HCT116 (cell line): ENCODE results near the gene DNM2. TPM values are rescaled to one million over a fixed set of nuclear protein-coding genes. Genes with fewer than 3 reads are reported as not detected.

Source experiments
- ATAC-seq: fragments of 200-7000 bp; cut with Tn5 transposase; 2 replicates; pipeline ENCODE4 v1.9.1; 2020; ENCODE audit warnings: mild to moderate bottlenecking, moderate library complexity
- BruUV-seq: library from RNA; stranded (reverse); fragments of 400-500 nt; replicated peaks from 2 replicates; lab custom pipeline; 2021; lab: Mats Ljungman, UMichigan
- CTCF ChIA-PET: fragments of 300-600 bp; sonication (Branson Sonifier 250); formaldehyde crosslinking; loops from one replicate; lab custom pipeline; 2021; ENCODE audit warnings: antibody characterized with exemption; lab: Charles Lee
- POLR2A ChIA-PET: fragments of 300-600, 350-600 bp; sonication (Branson Sonifier 250); formaldehyde crosslinking; loops from one replicate; lab custom pipeline; 2021; ENCODE audit warnings: antibody characterized with exemption; lab: Charles Lee
- RAD21 ChIA-PET, 2 experiments: fragments of 300-600 bp; sonication (Branson Sonifier 250); formaldehyde crosslinking; loops; one replicate each; lab custom pipeline; 2023; ENCODE audit warnings: low total read pairs in 2 of 2; ENCODE audit not compliant: uncharacterized antibody in 2 of 2, unreplicated experiment in 2 of 2, low non-redundant PET in 1 of 2; lab: Charles Lee
- DNase-seq: peaks from one replicate; pipeline ENCODE4 v3.0.0-alpha.2; 2010; ENCODE audit warnings: low read depth, low spot score
- H2AFZ ChIP-seq: fragments of 200-600 bp; shearing (Covaris generic), sonication (generic); 2 replicates; pipeline ENCODE4 v1.6.1; 2017; ENCODE audit warnings: low read depth, mixed run types, mixed read lengths, antibody characterized with exemption, low read length; ENCODE audit not compliant: poor library complexity, severe bottlenecking
- H3K27ac ChIP-seq: 2 replicates; pipeline ENCODE4 v1.5.1; 2012; ENCODE audit warnings: low read depth, low read length
- H3K27me3 ChIP-seq: fragments of 200-600 bp; sonication (generic); 2 replicates; pipeline ENCODE4 v1.6.1; 2016; ENCODE audit warnings: mixed run types, low read length, mixed read lengths; ENCODE audit not compliant: insufficient read depth
- H3K36me3 ChIP-seq, 2 experiments: fragments of 200-500 bp in 1 of 2; fragments of 200-600 bp in 1 of 2; sonication (Bioruptor generic) in 1 of 2; sonication (generic) in 1 of 2; 2 replicates each; pipeline versions ENCODE4 v1.5.1 to v1.6.1; 2014 to 2016; ENCODE audit warnings: low read length in 2 of 2, inconsistent platforms in 1 of 2, mixed read lengths in 1 of 2, mixed run types in 1 of 2; ENCODE audit not compliant: insufficient read depth in 2 of 2, control insufficient read depth in 1 of 2
- H3K4me1 ChIP-seq, 2 experiments: fragments of 200-600 bp in 1 of 2; sonication (generic) in 1 of 2; 2 replicates each; pipeline versions ENCODE4 v1.5.1 to v1.6.1; 2012 to 2017; ENCODE audit warnings: low read length in 2 of 2, inconsistent platforms in 1 of 2, mild to moderate bottlenecking in 1 of 2, mixed read lengths in 1 of 2, mixed run types in 1 of 2, moderate library complexity in 1 of 2; ENCODE audit not compliant: insufficient read depth in 2 of 2, control insufficient read depth in 1 of 2
- H3K4me2 ChIP-seq: fragments of 200-600 bp; sonication (generic); 2 replicates; pipeline ENCODE4 v1.6.1; 2017; ENCODE audit warnings: mixed run types, low read length, mixed read lengths
- H3K4me3 ChIP-seq, 2 experiments: fragments of 200-600 bp in 1 of 2; sonication (generic) in 1 of 2; replicated peaks in 1 of 2; 2 replicates each; pipeline ENCODE4 v1.5.1; 2011 to 2016; ENCODE audit warnings: low read length in 2 of 2, control low read depth in 1 of 2, low read depth in 1 of 2, mild to moderate bottlenecking in 1 of 2, mixed read lengths in 1 of 2, mixed run types in 1 of 2
- H3K79me2 ChIP-seq: fragments of 200-600 bp; sonication (generic); 2 replicates; pipeline ENCODE4 v1.6.1; 2017; ENCODE audit warnings: mild to moderate bottlenecking, mixed run types, low read length, moderate library complexity, mixed read lengths; ENCODE audit not compliant: insufficient read depth
- H3K9ac ChIP-seq: fragments of 200-600 bp; sonication (generic); 2 replicates; pipeline ENCODE4 v1.6.1; 2016; ENCODE audit warnings: low read length, mixed read lengths
- H3K9me2 ChIP-seq: fragments of 200-600 bp; sonication (generic), shearing (Covaris generic); 2 replicates; pipeline ENCODE4 v1.6.1; 2017; ENCODE audit warnings: mixed run types, mild to moderate bottlenecking, moderate library complexity; ENCODE audit not compliant: insufficient read depth
- H3K9me3 ChIP-seq, 2 experiments: fragments of 200-500 bp in 1 of 2; fragments of 200-600 bp in 1 of 2; sonication (Bioruptor generic) in 1 of 2; sonication (generic) in 1 of 2; 2 replicates each; pipeline ENCODE4 v1.6.1; 2014 to 2017; ENCODE audit warnings: low read length in 2 of 2, mixed read lengths in 2 of 2, inconsistent platforms in 1 of 2, low read depth in 1 of 2, mild to moderate bottlenecking in 1 of 2, mixed run types in 1 of 2, moderate library complexity in 1 of 2; ENCODE audit not compliant: control insufficient read depth in 1 of 2, insufficient read depth in 1 of 2
- H4K20me1 ChIP-seq: fragments of 200-600 bp; sonication (generic), shearing (Covaris generic); 2 replicates; pipeline ENCODE4 v1.6.1; 2017; ENCODE audit warnings: mixed run types, mild to moderate bottlenecking, moderate library complexity; ENCODE audit not compliant: insufficient read depth
- CBX3 ChIP-seq: IDR thresholded peaks from 2 replicates; pipeline ENCODE4 v1.6.1; 2012; ENCODE audit warnings: low read depth
- FOSL1 ChIP-seq: IDR thresholded peaks from 2 replicates; pipeline ENCODE4 v1.6.1; 2012; ENCODE audit warnings: low read depth
- POLR2AphosphoS5 ChIP-seq: IDR thresholded peaks from 2 replicates; pipeline ENCODE4 v1.6.1; 2011; ENCODE audit warnings: mild to moderate bottlenecking, low read depth, low read length, moderate library complexity
- TCF7L2 ChIP-seq: IDR thresholded peaks from 2 replicates; pipeline ENCODE4 v1.7.0; 2011; ENCODE audit warnings: borderline replicate concordance, inconsistent platforms; ENCODE audit not compliant: insufficient read depth, insufficient read length; ENCODE audit errors: extremely low read depth
- ZBTB33 ChIP-seq: IDR thresholded peaks from 2 replicates; pipeline ENCODE4 v1.6.1; 2011; ENCODE audit warnings: mild to moderate bottlenecking, low read length, moderate library complexity; ENCODE audit not compliant: insufficient replicate concordance; ENCODE audit errors: extremely low read depth
- ZFX ChIP-seq: fragments of 450-650 bp; IDR thresholded peaks from 2 replicates; pipeline ENCODE4 v1.6.1; 2017
- intact Hi-C: fragments of 100-400 bp; cut with micrococcal nuclease; formaldehyde crosslinking; loops from 2 replicates; pipeline ENCODE4 v1.10.0; 2022
- total RNA-seq: library from RNA; stranded (reverse); gene quantifications from one replicate; pipeline ENCODE4 v1.2.1, GENCODE V29; 2021; ENCODE audit not compliant: unreplicated experiment
- TF ChIP-seq, protein P1 (sequence below): IDR thresholded peaks from 2 replicates; pipeline ENCODE4 v1.6.1; 2012; ENCODE audit warnings: low read depth

Gene DNM2
- total RNA-seq, 1 experiment from 2014 or later: 183 TPM

DNA sequence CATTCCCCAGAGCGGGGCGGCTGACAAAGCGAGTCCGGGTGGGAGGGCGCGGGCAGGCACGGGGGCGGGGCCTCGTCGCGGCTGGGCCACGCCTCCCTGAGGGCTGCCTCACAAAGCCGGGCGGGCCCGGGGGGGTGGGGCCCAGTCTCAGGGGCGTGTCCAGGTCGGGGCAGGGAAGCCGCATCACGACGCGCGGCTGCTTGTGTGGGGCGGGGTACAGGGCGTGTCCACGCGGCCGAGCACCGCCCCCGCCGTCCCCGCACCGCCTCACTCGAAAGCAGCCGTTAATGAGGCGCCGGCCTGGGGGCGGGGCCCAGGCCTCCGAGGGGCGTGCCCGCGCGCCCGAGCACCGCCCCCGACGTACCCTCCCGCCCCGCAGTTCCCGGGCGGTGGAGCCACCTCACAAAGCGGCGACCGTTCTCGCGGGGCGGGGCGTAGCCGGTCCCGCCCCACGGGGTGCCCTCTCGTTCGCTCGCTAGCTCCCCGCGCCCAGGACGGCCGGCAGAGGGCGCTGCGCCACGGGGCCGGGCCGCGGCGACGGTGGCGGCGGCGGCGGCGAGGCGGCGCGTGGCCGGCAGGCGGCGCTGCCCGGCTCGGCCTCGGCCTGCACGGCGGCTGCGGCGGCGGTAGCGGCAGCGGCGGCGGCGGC lies 153.2 kb downstream of the DNM2 start, which contains the start of gene CARM1 (continued):
- TF ChIP-seq, protein P1, sequence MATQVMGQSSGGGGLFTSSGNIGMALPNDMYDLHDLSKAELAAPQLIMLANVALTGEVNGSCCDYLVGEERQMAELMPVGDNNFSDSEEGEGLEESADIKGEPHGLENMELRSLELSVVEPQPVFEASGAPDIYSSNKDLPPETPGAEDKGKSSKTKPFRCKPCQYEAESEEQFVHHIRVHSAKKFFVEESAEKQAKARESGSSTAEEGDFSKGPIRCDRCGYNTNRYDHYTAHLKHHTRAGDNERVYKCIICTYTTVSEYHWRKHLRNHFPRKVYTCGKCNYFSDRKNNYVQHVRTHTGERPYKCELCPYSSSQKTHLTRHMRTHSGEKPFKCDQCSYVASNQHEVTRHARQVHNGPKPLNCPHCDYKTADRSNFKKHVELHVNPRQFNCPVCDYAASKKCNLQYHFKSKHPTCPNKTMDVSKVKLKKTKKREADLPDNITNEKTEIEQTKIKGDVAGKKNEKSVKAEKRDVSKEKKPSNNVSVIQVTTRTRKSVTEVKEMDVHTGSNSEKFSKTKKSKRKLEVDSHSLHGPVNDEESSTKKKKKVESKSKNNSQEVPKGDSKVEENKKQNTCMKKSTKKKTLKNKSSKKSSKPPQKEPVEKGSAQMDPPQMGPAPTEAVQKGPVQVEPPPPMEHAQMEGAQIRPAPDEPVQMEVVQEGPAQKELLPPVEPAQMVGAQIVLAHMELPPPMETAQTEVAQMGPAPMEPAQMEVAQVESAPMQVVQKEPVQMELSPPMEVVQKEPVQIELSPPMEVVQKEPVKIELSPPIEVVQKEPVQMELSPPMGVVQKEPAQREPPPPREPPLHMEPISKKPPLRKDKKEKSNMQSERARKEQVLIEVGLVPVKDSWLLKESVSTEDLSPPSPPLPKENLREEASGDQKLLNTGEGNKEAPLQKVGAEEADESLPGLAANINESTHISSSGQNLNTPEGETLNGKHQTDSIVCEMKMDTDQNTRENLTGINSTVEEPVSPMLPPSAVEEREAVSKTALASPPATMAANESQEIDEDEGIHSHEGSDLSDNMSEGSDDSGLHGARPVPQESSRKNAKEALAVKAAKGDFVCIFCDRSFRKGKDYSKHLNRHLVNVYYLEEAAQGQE: no peak
- 0 out of 2 replicates have a peak, but pooled peaks have one; percentile 29 for TF ChIP-seq POLR2AphosphoS5
- TF ChIP-seq FOSL1: no peak

GRCh38 chr19:10871711-10872545 lies 154.0 kb downstream of the DNM2 start:
- Histone ChIP-seq H3K9me3 (no peaks in the 10 kb centered on the region), H3K36me3 (no peaks in the 10 kb centered on the region), H3K4me3 (peak overlapping the region; percentile 77 to 86), H3K79me2 (peaks cover 52% of the 10 kb centered on the region), H3K4me1 (peaks cover 27 to 43% of the 10 kb centered on the region in 2 experiments), H2AFZ (no peak overlapping the region), H3K9me2 (no peaks in the 10 kb centered on the region), H3K27ac (peak overlapping the region; percentile 88), H4K20me1 (no peaks in the 10 kb centered on the region), H3K9ac (peak overlapping the region; percentile 97), H3K4me2 (peak overlapping the region; percentile 85), H3K27me3 (no peaks in the 10 kb centered on the region)
- ATAC-seq (peak; percentile 1), DNase-seq (no peak)
- intact Hi-C loops: no loop called here
- CTCF ChIA-PET: interaction anchor here (0.9 to 2.5 kb wide), 10 partner anchors 8 to 154 kb away, joined by 3 to 25 read pairs (median 7); partner anchors contain the start of genes DNM2 and TMED1
- POLR2A ChIA-PET: no interaction called here
- RAD21 ChIA-PET: interaction anchor here in 1 of 2 experiments (1.0 kb wide), 1 partner anchor 154 kb away, joined by 3 read pairs; the partner anchor contains the start of gene DNM2
- no TSS peak for BruUV-seq
- TF ChIP-seq CBX3: no peak
- TF ChIP-seq, protein P1: no peak
- TF ChIP-seq ZBTB33: no peak
- no peak for TF ChIP-seq TCF7L2
- TF ChIP-seq ZFX: peak; percentile 85
